IMR-90 (cell line): Measurements from ENCODE around the gene ARAP1. TPM values are rescaled to one million over a fixed set of nuclear protein-coding genes. Genes with fewer than 3 reads are reported as not detected.

Experiments
- ATAC-seq: fragments of 200-7000 bp; cut with Tn5 transposase; 2 replicates; pipeline ENCODE4 v1.9.1; 2020; ENCODE audit warnings: low read depth, mild to moderate bottlenecking, moderate library complexity
- BruUV-seq: library from RNA; stranded (reverse); fragments of 400-500 nt; replicated peaks from 2 replicates; lab custom pipeline; 2021; lab: Mats Ljungman, UMichigan
- CTCF ChIA-PET: fragments of 300-600 bp; formaldehyde crosslinking; extraction: SDS; loops from one replicate; lab custom pipeline; 2021; ENCODE audit warnings: antibody characterized with exemption; lab: Yijun Ruan, JAX
- POLR2A ChIA-PET: fragments of 300-600 bp; sonication (Branson Sonifier 250); formaldehyde crosslinking; loops from one replicate; lab custom pipeline; 2022; ENCODE audit warnings: antibody characterized with exemption; ENCODE audit not compliant: unreplicated experiment; lab: Charles Lee
- DNase-seq: peaks from one replicate; pipeline ENCODE4 v3.0.0; 2013
- H2AFZ ChIP-seq: replicated peaks from 2 replicates; pipeline ENCODE3; 2013; ENCODE audit warnings: low read length, mild to moderate bottlenecking; ENCODE audit not compliant: poor library complexity
- H2AK5ac ChIP-seq: 2 replicates; pipeline ENCODE4 v1.6.1; 2013; ENCODE audit warnings: low read depth, low read length, inconsistent platforms
- H2AK9ac ChIP-seq: replicated peaks from 2 replicates; pipeline ENCODE3; 2013; ENCODE audit warnings: mild to moderate bottlenecking, low read depth, low read length, moderate library complexity; ENCODE audit not compliant: poor library complexity
- H2BK120ac ChIP-seq: 2 replicates; pipeline ENCODE4 v1.6.1; 2013; ENCODE audit warnings: low read depth, low read length, inconsistent platforms
- H2BK15ac ChIP-seq: 3 replicates; pipeline ENCODE4 v1.6.1; 2013; ENCODE audit warnings: low read depth, low read length, inconsistent platforms
- H2BK20ac ChIP-seq: 2 replicates; pipeline ENCODE4 v1.6.1; 2013; ENCODE audit warnings: low read depth, mild to moderate bottlenecking, inconsistent platforms, low read length, moderate library complexity
- H2BK5ac ChIP-seq: 2 replicates; pipeline ENCODE4 v1.6.1; 2013; ENCODE audit warnings: mild to moderate bottlenecking, low read depth, low read length, inconsistent platforms; ENCODE audit not compliant: poor library complexity, severe bottlenecking
- H3K14ac ChIP-seq: replicated peaks from 2 replicates; pipeline ENCODE4 v1.6.1; 2013; ENCODE audit warnings: low read depth, low read length, inconsistent platforms
- H3K18ac ChIP-seq: 2 replicates; pipeline ENCODE4 v1.6.1; 2013; ENCODE audit warnings: low read depth, low read length, control low read depth
- H3K23ac ChIP-seq: 2 replicates; pipeline ENCODE4 v1.6.1; 2013; ENCODE audit warnings: low read depth, low read length, inconsistent platforms
- H3K27ac ChIP-seq: 2 replicates; pipeline ENCODE4 v1.5.1; 2013; ENCODE audit warnings: mild to moderate bottlenecking, control low read depth, low read length; ENCODE audit not compliant: insufficient read depth
- H3K27me3 ChIP-seq: 2 replicates; pipeline ENCODE4 v1.6.1; 2013; ENCODE audit warnings: low read length; ENCODE audit not compliant: control insufficient read depth, insufficient read depth
- H3K36me3 ChIP-seq: 2 replicates; pipeline ENCODE4 v1.6.1; 2013; ENCODE audit warnings: low read length, mixed read lengths; ENCODE audit not compliant: control insufficient read depth, insufficient read depth
- H3K4ac ChIP-seq: 2 replicates; pipeline ENCODE4 v1.6.1; 2013; ENCODE audit warnings: low read depth, low read length, inconsistent platforms
- H3K4me1 ChIP-seq: 2 replicates; pipeline ENCODE4 v1.6.1; 2013; ENCODE audit warnings: low read length, mixed read lengths; ENCODE audit not compliant: control insufficient read depth, insufficient read depth
- H3K4me2 ChIP-seq: 2 replicates; pipeline ENCODE4 v1.6.1; 2013; ENCODE audit warnings: low read depth, mild to moderate bottlenecking, control low read depth, low read length, moderate library complexity
- H3K4me3 ChIP-seq: 2 replicates; pipeline ENCODE4 v1.5.1; 2013; ENCODE audit warnings: low read depth, mild to moderate bottlenecking, control low read depth, low read length, moderate library complexity; ENCODE audit not compliant: insufficient read depth
- H3K56ac ChIP-seq: 2 replicates; pipeline ENCODE4 v1.6.1; 2013; ENCODE audit warnings: low read length, inconsistent platforms; ENCODE audit not compliant: insufficient read depth; ENCODE audit errors: extremely low read depth
- H3K79me1 ChIP-seq, 2 experiments: 2 replicates each; pipeline ENCODE4 v1.6.1; 2013; ENCODE audit warnings: low read length in 2 of 2, inconsistent platforms in 1 of 2, low read depth in 1 of 2
- H3K9ac ChIP-seq: 2 replicates; pipeline ENCODE4 v1.6.1; 2013; ENCODE audit warnings: low read depth, low read length, control low read depth
- H3K9me1 ChIP-seq: 2 replicates; pipeline ENCODE4 v1.6.1; 2013; ENCODE audit warnings: low read length, inconsistent platforms; ENCODE audit not compliant: insufficient read depth
- H3K9me3 ChIP-seq: 2 replicates; pipeline ENCODE4 v1.6.1; 2013; ENCODE audit warnings: low read length; ENCODE audit not compliant: control insufficient read depth, insufficient read depth
- H4K20me1 ChIP-seq: 2 replicates; pipeline ENCODE4 v1.6.1; 2013; ENCODE audit warnings: low read length, inconsistent platforms; ENCODE audit not compliant: insufficient read depth
- H4K5ac ChIP-seq: 2 replicates; pipeline ENCODE4 v1.6.1; 2013; ENCODE audit warnings: mild to moderate bottlenecking, low read depth, low read length, control low read depth
- H4K8ac ChIP-seq, 2 experiments: 2 replicates each; pipeline ENCODE4 v1.6.1; 2013; ENCODE audit warnings: low read depth in 2 of 2, low read length in 2 of 2, control low read depth in 1 of 2, inconsistent platforms in 1 of 2
- H4K91ac ChIP-seq: 2 replicates; pipeline ENCODE4 v1.6.1; 2013; ENCODE audit warnings: low read depth, low read length, inconsistent platforms; ENCODE audit not compliant: insufficient read depth
- BHLHE40 ChIP-seq: fragments of 150-350 bp; IDR thresholded peaks from 2 replicates; pipeline ENCODE4 v1.6.1; 2016; ENCODE audit warnings: mild to moderate bottlenecking, low read depth, low read length
- CEBPB ChIP-seq: IDR thresholded peaks from 2 replicates; pipeline ENCODE4 v1.6.1; 2012; ENCODE audit warnings: low read depth, low read length, improper control_type of control experiment
- CHD1 ChIP-seq: IDR thresholded peaks from 2 replicates; pipeline ENCODE4 v1.6.1; 2012; ENCODE audit warnings: low read depth, low read length, improper control_type of control experiment
- FOS ChIP-seq: fragments of 150-350 bp; IDR thresholded peaks from 2 replicates; pipeline ENCODE4 v1.6.1; 2016; ENCODE audit warnings: low read depth, low read length
- NFE2L2 ChIP-seq: fragments of 150-350 bp; IDR thresholded peaks from 2 replicates; pipeline ENCODE4 v1.6.1; 2016; ENCODE audit warnings: low read depth, mild to moderate bottlenecking, low read length
- RAD21 ChIP-seq: IDR thresholded peaks from 2 replicates; pipeline ENCODE4 v1.6.1; 2012; ENCODE audit warnings: low read length, improper control_type of control experiment
- WGBS, 2 experiments: methylation state at CpG; one replicate each; pipeline versions ENCODE4 v1.1.5 to v1.1.7; 2013; ENCODE audit warnings: missing lambda C conversion rate in 2 of 2; ENCODE audit not compliant: insufficient read length in 1 of 2; ENCODE audit errors: extremely low coverage in 2 of 2; 5-methylcytosine and 5-hydroxymethylcytosine counted together
- dilution Hi-C: fragments of 300-500 bp; cut with HindIII; formaldehyde crosslinking; loops from one replicate; pipeline ENCODE4 v1.14.3; 2018; ENCODE audit warnings: low sequenced_read_pairs; ENCODE audit not compliant: unreplicated experiment
- in situ Hi-C: fragments of 300-500 bp; cut with MboI; formaldehyde crosslinking; loops from 3 replicates; pipeline ENCODE4 v1.14.3; 2019; ENCODE audit warnings: low sequenced_read_pairs, inconsistent platforms, mixed read lengths
- intact Hi-C: fragments of 100-400 bp; cut with micrococcal nuclease; formaldehyde crosslinking; loops from 2 replicates; pipeline ENCODE4 v1.10.0; 2022
- polyA plus RNA-seq, 3 experiments: library from polyadenylated mRNA; depleted of rRNA; stranded (reverse); fragments of >200 nt; gene quantifications; 2 replicates each; pipeline ENCODE4 v1.2.3, GENCODE V29; 2012; ENCODE audit warnings: low replicate concordance in 1 of 3
- total RNA-seq: library from RNA; depleted of rRNA; stranded (reverse); fragments of >200 nt; gene quantifications from 2 replicates; pipeline ENCODE4 v1.2.3, GENCODE V29; 2012

The ARAP1 gene
- total and polyA plus RNA-seq, 2 of the 4 experiments (the other 2 are of a cell fraction): 37.6 to 63.1 TPM

GRCh38 chr11:72751116-72752087 is 806 bp downstream of the ARAP1 start:
- intact Hi-C loops: loop anchor here (5.0 kb wide), 1 partner anchor 61 kb away; the partner anchor contains the start of gene ATG16L2
- Histone ChIP-seq H2BK20ac (no peak overlapping the region), H3K4me3 (peak overlapping the region; percentile 95), H3K9ac (peak overlapping the region; percentile 91), H4K20me1 (peaks cover 11% of the 10 kb centered on the region), H3K9me1 (peaks cover 9% of the 10 kb centered on the region; the same call in 1 of the 2 replicates), H3K23ac (peak overlapping the region; percentile 20; the same call in 1 of the 2 replicates), H3K36me3 (0 out of 2 replicates have a peak, but pooled peaks cover 1% of the 10 kb centered on the region), H2AFZ (peak overlapping the region; percentile 95), H3K14ac (peak overlapping the region; percentile 77), H2AK9ac (peak overlapping the region; percentile 99), H4K8ac (peak overlapping the region; percentile 23 to 67), H3K79me1 (peaks cover 21 to 50% of the 10 kb centered on the region in 2 experiments), H3K4me1 (peaks cover 7% of the 10 kb centered on the region), H4K5ac (peak overlapping the region; percentile 32), H4K91ac (peak overlapping the region; percentile 39), H3K27ac (peak overlapping the region; percentile 63), H2BK120ac (peak overlapping the region; percentile 1; the same call in 1 of the 2 replicates), H3K4ac (peak overlapping the region; percentile 67), H2AK5ac (peak overlapping the region; percentile 66), H3K18ac (peak overlapping the region; percentile 16; the same call in 1 of the 2 replicates), H3K56ac (peak overlapping the region; percentile 47; the same call in 1 of the 2 replicates), H2BK5ac (peak overlapping the region; percentile 18), H3K4me2 (peak overlapping the region; percentile 98), H3K9me3 (no peaks in the 10 kb centered on the region), H2BK15ac (peak overlapping the region; percentile 27; the same call in 1 of the 3 replicates), H3K27me3 (no peaks in the 10 kb centered on the region)
- DNase-seq: no peak
- dilution Hi-C loops: no loop called here
- CTCF ChIA-PET: no interaction called here
- TF ChIP-seq NFE2L2 (no peak), BHLHE40 (no peak), CHD1 (no peak), CEBPB (no peak), RAD21 (no peak), FOS (no peak)
- POLR2A ChIA-PET: no interaction called here
- ATAC-seq: no peak
- WGBS, 2 experiments: 0% methylated on average over 2 of the region's 19 CpGs; no CpG with 5 or more reads in 1 of the 2 experiments
- in situ Hi-C loops: no loop called here
- BruUV-seq: no TSS peak
